ENCODE data around the gene UBE2M.
"Not testable (repeated sequence)": the region's sequence is repeated elsewhere in the genome, so short reads cannot be mapped to it uniquely, and the experiment has no call there.

The UBE2M gene

GRCh38 chr19:58558066-58558622 lies at the start of gene UBE2M:
TSS of gene UBE2M (minus strand) at chr19:58558611. CDS start at chr19:58558381, 230 bp downstream.
- peaks cover 16% of the 10 kb centered on the region for H3K4me1 ChIP-seq (ENCODE audit: insufficient read depth, low read length)
- no peaks in the 10 kb centered on the region for H3K9me3 ChIP-seq (ENCODE audit: insufficient read depth, low read depth, low read length)
- peaks cover 13% of the 10 kb centered on the region for H3K36me3 ChIP-seq (ENCODE audit: insufficient read depth, low read depth, low read length)
- H3K27me3 ChIP-seq (ENCODE audit: insufficient read depth, low read length), result peaks cover 30% of the 10 kb centered on the region
- H3K4me3 ChIP-seq (ENCODE audit: low read length), result peak within 1 kb of the TSS; percentile 99
- peak within 1 kb of the TSS; percentile 98 for H3K27ac ChIP-seq (ENCODE audit: low read length)
- H3K9ac ChIP-seq (ENCODE audit: low read depth, low read length), result peak within 1 kb of the TSS; percentile 99

DNA sequence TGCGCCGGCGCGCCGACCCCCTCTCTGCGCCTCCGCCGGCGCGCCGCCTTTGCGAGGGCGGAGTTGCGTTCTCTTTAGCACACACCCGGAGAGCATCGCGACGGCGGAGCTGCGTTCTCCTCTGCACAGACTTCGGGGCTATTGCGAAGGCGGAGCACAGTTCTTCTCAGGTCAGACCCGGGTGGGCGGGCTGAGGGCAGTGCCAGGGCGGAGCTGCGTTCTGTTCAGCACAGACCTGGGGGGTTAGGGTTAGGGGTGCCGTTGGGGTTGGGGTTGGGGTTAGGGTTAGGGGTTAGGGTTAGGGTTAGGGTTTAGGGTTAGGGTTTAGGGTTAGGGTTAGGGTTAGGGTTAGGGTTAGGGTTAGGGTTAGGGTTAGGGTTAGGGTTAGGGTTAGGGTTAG lies 48.8 kb upstream of the UBE2M start:
- H3K27ac ChIP-seq (ENCODE audit: low read length); H3K27me3 ChIP-seq (ENCODE audit: insufficient read depth, low read length); H3K4me1 ChIP-seq (ENCODE audit: insufficient read depth, low read length); H3K9ac ChIP-seq (ENCODE audit: low read depth, low read length); H3K4me3 ChIP-seq (ENCODE audit: low read length); H3K9me3 ChIP-seq (ENCODE audit: insufficient read depth, low read depth, low read length); H3K36me3 ChIP-seq (ENCODE audit: insufficient read depth, low read depth, low read length): not testable (repeated sequence)

GRCh38 chr19:58606251-58606896 lies 48.0 kb upstream of the UBE2M start:
- not testable (repeated sequence) for H3K9me3 ChIP-seq (ENCODE audit: insufficient read depth, low read depth, low read length); H3K9ac ChIP-seq (ENCODE audit: low read depth, low read length); H3K27me3 ChIP-seq (ENCODE audit: insufficient read depth, low read length); H3K36me3 ChIP-seq (ENCODE audit: insufficient read depth, low read depth, low read length); H3K27ac ChIP-seq (ENCODE audit: low read length); H3K4me3 ChIP-seq (ENCODE audit: low read length); H3K4me1 ChIP-seq (ENCODE audit: insufficient read depth, low read length)

- H3K4me3 ChIP-seq (ENCODE audit: low read length), result no peak overlapping the region
- peaks cover 13% of the 10 kb centered on the region; the same call in 1 of the 2 replicates for H3K36me3 ChIP-seq (ENCODE audit: insufficient read depth, low read depth, low read length)
- no peak overlapping the region for H3K27ac ChIP-seq (ENCODE audit: low read length)
- H3K9me3 ChIP-seq (ENCODE audit: insufficient read depth, low read depth, low read length), result no peaks in the 10 kb centered on the region
- no peaks in the 10 kb centered on the region for H3K4me1 ChIP-seq (ENCODE audit: insufficient read depth, low read length)
- no peak overlapping the region for H3K9ac ChIP-seq (ENCODE audit: low read depth, low read length)
- no peaks in the 10 kb centered on the region for H3K27me3 ChIP-seq (ENCODE audit: insufficient read depth, low read length)
Measured at GRCh38 chr19:58586133-58586765, 27.8 kb upstream of the UBE2M start.

DNA sequence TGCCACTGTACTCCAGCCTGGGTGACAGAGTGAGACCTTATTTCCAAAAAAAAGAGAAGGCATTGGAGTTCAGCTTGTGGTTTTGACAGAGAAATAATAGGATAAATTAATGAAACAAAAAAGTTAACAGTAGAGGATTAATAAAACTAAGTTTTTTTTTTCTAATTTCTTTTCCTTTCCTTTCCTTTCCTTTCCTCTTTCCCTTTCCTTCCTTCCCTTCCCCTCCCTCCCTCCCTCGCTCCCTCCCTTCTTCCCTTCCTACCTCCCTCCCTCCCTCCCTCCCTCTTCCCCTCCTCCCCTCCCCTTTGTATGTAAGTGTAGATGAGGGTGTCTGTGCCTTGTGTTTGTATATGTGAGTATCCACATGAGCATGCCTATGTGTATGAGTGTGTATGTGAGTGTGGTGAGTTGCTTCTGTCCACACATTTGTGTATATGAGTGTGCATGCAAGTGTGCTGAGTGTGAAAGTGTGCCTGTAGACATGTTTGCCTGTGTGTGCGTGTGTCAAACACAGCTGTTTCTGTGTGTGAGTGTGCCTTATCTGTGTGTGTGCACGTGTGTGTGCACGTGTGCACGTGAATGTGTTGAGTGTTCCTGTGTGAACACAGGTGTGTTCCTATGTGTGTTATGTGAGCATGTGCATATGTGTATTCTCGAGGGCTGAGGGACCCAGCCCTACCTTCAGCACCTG lies 27.2 kb upstream of the UBE2M start:
- Histone ChIP-seq H3K36me3 (ENCODE audit: insufficient read depth, low read depth, low read length) (peaks cover 13% of the 10 kb centered on the region; the same call in 1 of the 2 replicates), H3K27ac (ENCODE audit: low read length) (no peak overlapping the region), H3K9ac (ENCODE audit: low read depth, low read length) (no peak overlapping the region)

GRCh38 chr19:58584498-58585441 lies 26.4 kb upstream of the UBE2M start:
- Histone ChIP-seq H3K4me3 (ENCODE audit: low read length) (no peak overlapping the region), H3K4me1 (ENCODE audit: insufficient read depth, low read length) (0 out of 2 replicates have a peak, but pooled peaks cover 2% of the 10 kb centered on the region), H3K9me3 (ENCODE audit: insufficient read depth, low read depth, low read length) (no peaks in the 10 kb centered on the region), H3K27me3 (ENCODE audit: insufficient read depth, low read length) (no peaks in the 10 kb centered on the region), H3K9ac (ENCODE audit: low read depth, low read length) (no peak overlapping the region), H3K36me3 (ENCODE audit: insufficient read depth, low read depth, low read length) (peaks cover 13% of the 10 kb centered on the region; the same call in 1 of the 2 replicates), H3K27ac (ENCODE audit: low read length) (no peak overlapping the region)

More for the DNA sequence above, 27.2 kb upstream of the UBE2M start:
- Histone ChIP-seq H3K9me3 (ENCODE audit: insufficient read depth, low read depth, low read length) (no peaks in the 10 kb centered on the region), H3K4me3 (ENCODE audit: low read length) (no peak overlapping the region), H3K4me1 (ENCODE audit: insufficient read depth, low read length) (0 out of 2 replicates have a peak, but pooled peaks cover 2% of the 10 kb centered on the region), H3K27me3 (ENCODE audit: insufficient read depth, low read length) (no peaks in the 10 kb centered on the region)

DNA sequence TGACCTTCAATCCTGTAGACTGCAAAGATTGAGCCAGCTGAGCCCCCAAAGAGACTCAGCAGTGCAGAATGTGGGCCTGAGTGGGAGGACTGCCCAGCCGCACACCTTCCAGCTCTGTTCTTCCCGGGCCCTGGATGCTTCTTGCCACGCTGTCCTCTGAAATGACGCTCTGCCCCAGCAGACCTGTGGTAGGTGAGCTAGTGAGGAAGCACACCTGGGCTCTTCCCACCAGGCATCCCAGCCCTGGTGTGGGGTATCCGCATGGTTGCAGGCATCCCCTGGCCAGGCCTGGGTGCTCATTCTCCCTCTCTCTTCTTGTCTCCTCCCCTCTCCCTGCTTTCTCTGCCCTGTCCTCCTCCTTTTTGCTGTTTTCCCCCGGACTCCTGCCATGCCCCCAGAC lies 24.6 kb upstream of the UBE2M start:
- peaks cover 13% of the 10 kb centered on the region; the same call in 1 of the 2 replicates for H3K36me3 ChIP-seq (ENCODE audit: insufficient read depth, low read depth, low read length)
- H3K4me1 ChIP-seq (ENCODE audit: insufficient read depth, low read length), result 0 out of 2 replicates have a peak, but pooled peaks cover 2% of the 10 kb centered on the region
- H3K4me3 ChIP-seq (ENCODE audit: low read length), result no peak overlapping the region

DNA sequence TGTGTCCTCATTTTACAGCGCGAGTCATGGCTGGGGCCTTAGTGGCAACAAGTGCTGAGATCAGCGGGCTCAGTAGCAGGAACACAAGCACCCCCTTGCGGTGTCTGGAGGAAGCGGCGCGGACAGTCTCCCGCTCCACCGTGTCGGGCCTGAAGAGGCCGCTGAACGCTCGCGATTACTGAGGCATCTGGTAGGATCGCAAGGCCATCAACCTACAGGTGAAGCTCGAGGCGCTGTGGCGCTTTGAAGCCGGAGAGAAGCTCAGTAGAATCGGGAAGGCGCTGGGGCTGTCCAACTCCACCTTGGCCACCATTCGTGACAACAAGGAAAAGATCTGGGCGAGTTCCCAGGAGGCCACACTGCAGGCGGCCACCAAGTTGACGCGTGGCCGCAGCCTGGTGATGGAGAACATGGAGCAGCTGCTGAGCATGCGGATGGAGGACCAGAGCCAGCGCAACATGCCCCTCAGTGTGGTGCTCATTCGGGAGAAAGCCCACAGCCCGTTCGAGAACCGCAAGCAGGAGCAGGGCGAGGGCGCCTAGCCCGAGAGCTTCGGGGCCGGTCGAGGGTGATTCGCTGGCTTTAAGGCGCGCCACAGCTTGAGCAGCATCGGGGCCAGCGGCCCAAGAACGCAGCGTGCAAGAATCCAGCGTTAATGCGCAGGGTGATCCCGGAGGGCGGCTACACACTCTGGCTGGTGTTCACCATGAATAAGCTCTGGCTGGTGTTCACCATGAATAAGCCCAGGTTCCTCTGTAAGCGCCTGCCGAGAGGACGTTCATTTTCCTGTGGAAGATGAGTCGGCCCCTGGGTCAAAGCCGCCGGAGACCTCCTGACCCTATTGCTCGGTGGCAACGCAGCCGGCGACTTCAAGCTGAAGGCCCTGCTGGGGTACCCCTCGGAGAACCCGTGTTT lies 23.1 kb upstream of the UBE2M start:
- Histone ChIP-seq H3K4me1 (ENCODE audit: insufficient read depth, low read length) (0 out of 2 replicates have a peak, but pooled peaks cover 2% of the 10 kb centered on the region), H3K27ac (ENCODE audit: low read length) (no peak overlapping the region), H3K27me3 (ENCODE audit: insufficient read depth, low read length) (no peaks in the 10 kb centered on the region), H3K9ac (ENCODE audit: low read depth, low read length) (peak overlapping the region; percentile 43; the same call in 1 of the 2 replicates), H3K9me3 (ENCODE audit: insufficient read depth, low read depth, low read length) (no peaks in the 10 kb centered on the region), H3K36me3 (ENCODE audit: insufficient read depth, low read depth, low read length) (peaks cover 13% of the 10 kb centered on the region; the same call in 1 of the 2 replicates), H3K4me3 (ENCODE audit: low read length) (no peak overlapping the region)

More for the DNA sequence above, 24.6 kb upstream of the UBE2M start:
- H3K27me3 ChIP-seq (ENCODE audit: insufficient read depth, low read length), result no peaks in the 10 kb centered on the region
- no peak overlapping the region for H3K9ac ChIP-seq (ENCODE audit: low read depth, low read length)
- H3K9me3 ChIP-seq (ENCODE audit: insufficient read depth, low read depth, low read length), result no peaks in the 10 kb centered on the region
- no peak overlapping the region for H3K27ac ChIP-seq (ENCODE audit: low read length)

DNA sequence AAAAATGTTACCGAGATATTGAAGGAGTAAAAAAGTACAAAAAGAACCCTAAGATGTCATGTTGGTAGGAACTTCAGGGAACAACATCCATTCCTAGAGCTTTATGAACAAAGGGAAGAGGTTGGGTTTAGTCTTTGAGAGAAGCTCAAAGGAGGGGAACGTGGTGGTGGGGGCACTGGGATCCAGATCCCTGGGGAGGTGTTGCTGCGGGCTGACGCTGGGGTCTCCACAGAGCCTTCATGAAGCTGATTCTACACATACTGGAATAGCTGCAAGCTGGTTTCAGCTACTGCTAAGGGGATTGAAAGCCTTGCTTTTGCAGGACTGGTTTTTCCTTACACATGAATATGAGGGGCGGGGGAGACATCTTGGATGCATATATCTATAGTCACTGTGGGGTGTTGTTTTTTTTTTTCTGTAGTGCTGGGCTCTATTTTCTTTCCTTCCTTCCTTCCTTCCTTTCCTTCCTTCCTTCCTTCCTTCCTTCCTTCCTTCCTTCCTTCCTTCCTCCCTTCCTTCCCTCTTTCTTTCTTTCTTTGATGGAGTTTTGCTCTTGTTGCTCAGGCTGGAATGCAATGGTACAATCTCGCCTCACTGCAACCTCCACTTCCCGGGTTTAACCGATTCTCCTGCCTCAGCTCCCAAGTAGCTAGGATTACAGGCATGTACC lies 21.2 kb upstream of the UBE2M start:
- Histone ChIP-seq H3K4me1 (ENCODE audit: insufficient read depth, low read length) (0 out of 2 replicates have a peak, but pooled peaks cover 2% of the 10 kb centered on the region), H3K27me3 (ENCODE audit: insufficient read depth, low read length) (no peaks in the 10 kb centered on the region), H3K27ac (ENCODE audit: low read length) (no peak overlapping the region), H3K4me3 (ENCODE audit: low read length) (no peak overlapping the region), H3K36me3 (ENCODE audit: insufficient read depth, low read depth, low read length) (peaks cover 13% of the 10 kb centered on the region; the same call in 1 of the 2 replicates), H3K9ac (ENCODE audit: low read depth, low read length) (no peak overlapping the region), H3K9me3 (ENCODE audit: insufficient read depth, low read depth, low read length) (no peaks in the 10 kb centered on the region)

Measured in iPS-20b (cell line).